Measurements from ENCODE around the gene ACOT11.
"Not testable (repeated sequence)": the region's sequence is repeated elsewhere in the genome, so short reads cannot be mapped to it uniquely, and the experiment has no call there.

The ACOT11 gene

GRCh38 chr1:54516249-54516920, 31.6 kb upstream of the ACOT11 start:
- no peak for DNase-seq (ENCODE audit: insufficient read length)
- TF ChIP-seq POLR2A (IDR thresholded peaks at IDR 0.05; ENCODE audit: low read depth, low read length) (no peak), POLR2AphosphoS5 (IDR thresholded peaks at IDR 0.05; ENCODE audit: low read depth, low read length) (no peak), TAF1 (IDR thresholded peaks at IDR 0.05; ENCODE audit: borderline replicate concordance, low read depth, low read length) (no peak)
- no peak for FAIRE-seq

DNA sequence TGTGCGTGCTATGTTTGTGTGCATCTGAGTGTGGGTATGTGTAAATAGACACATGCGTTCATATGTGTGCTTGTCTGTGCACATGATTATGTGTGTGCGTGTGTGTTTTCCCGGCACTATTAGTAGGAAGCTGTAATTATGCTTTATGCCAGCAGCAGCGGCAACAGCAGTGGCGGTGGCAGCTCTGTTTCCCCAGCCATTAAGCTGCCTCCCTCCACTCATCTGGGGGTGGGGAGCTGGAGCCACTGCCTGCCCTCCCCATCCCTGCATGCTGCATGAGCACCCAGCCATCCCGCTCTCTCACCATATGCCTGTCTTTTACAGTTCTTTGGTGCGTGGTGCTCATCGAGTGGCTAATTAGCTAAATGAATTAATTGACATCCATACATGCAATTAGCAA, 30.5 kb upstream of the ACOT11 start:
- DNase-seq (ENCODE audit: insufficient read length), result no peak
- no peak for TF ChIP-seq POLR2AphosphoS5 (IDR thresholded peaks at IDR 0.05; ENCODE audit: low read depth, low read length)
- FAIRE-seq, result no peak

DNA sequence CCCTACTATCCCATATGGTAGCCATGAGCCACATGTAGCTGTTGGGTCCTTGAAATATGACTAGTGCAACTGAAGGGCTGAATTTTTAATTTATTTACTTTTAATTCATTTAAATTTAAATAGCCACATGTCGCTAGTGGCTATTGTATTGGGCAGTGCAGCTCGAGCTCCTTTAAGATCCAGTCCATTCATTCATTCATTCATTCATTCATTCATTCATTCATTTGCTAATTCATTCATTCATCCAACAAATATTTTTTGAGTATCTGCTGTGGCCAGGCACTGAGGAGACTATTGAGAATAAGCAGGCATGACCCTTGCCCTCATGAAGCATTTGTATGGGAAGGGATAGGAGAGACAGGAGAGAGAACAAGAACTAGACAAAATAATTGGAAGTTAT, 29.5 kb upstream of the ACOT11 start:
- DNase-seq (ENCODE audit: insufficient read length) (no peak), FAIRE-seq (no peak)
- TF ChIP-seq POLR2A (IDR thresholded peaks at IDR 0.05; ENCODE audit: low read depth, low read length), result no peak
- no peak for TF ChIP-seq TAF1 (IDR thresholded peaks at IDR 0.05; ENCODE audit: borderline replicate concordance, low read depth, low read length)
- TF ChIP-seq POLR2AphosphoS5 (IDR thresholded peaks at IDR 0.05; ENCODE audit: low read depth, low read length), result no peak

- FAIRE-seq, result no peak
- TF ChIP-seq POLR2AphosphoS5 (IDR thresholded peaks at IDR 0.05; ENCODE audit: low read depth, low read length) (no peak), TAF1 (IDR thresholded peaks at IDR 0.05; ENCODE audit: borderline replicate concordance, low read depth, low read length) (no peak), POLR2A (IDR thresholded peaks at IDR 0.05; ENCODE audit: low read depth, low read length) (no peak)
These were observed 28.3 kb upstream of the ACOT11 start for GRCh38 chr1:54519709-54520108.

GRCh38 chr1:54520631-54521321, 27.3 kb upstream of the ACOT11 start:
- DNase-seq (ENCODE audit: insufficient read length), result no peak
- no peak for TF ChIP-seq TAF1 (IDR thresholded peaks at IDR 0.05; ENCODE audit: borderline replicate concordance, low read depth, low read length)
- no peak for TF ChIP-seq POLR2A (IDR thresholded peaks at IDR 0.05; ENCODE audit: low read depth, low read length)
- no peak for TF ChIP-seq POLR2AphosphoS5 (IDR thresholded peaks at IDR 0.05; ENCODE audit: low read depth, low read length)
- FAIRE-seq, result no peak

More at GRCh38 chr1:54519709-54520108, 28.3 kb upstream of the ACOT11 start:
- DNase-seq (ENCODE audit: insufficient read length), result no peak

GRCh38 chr1:54526565-54526964, 21.5 kb upstream of the ACOT11 start:
- FAIRE-seq, result not testable (repeated sequence)

GRCh38 chr1:54528613-54529012, 19.4 kb upstream of the ACOT11 start:
- no peak for DNase-seq (ENCODE audit: insufficient read length)
- FAIRE-seq, result no peak
- no peak for TF ChIP-seq TAF1 (IDR thresholded peaks at IDR 0.05; ENCODE audit: borderline replicate concordance, low read depth, low read length)
- TF ChIP-seq POLR2AphosphoS5 (IDR thresholded peaks at IDR 0.05; ENCODE audit: low read depth, low read length), result no peak
- no peak for TF ChIP-seq POLR2A (IDR thresholded peaks at IDR 0.05; ENCODE audit: low read depth, low read length)

More at GRCh38 chr1:54526565-54526964, 21.5 kb upstream of the ACOT11 start:
- not testable (repeated sequence) for DNase-seq (ENCODE audit: insufficient read length)

GRCh38 chr1:54532033-54532432, 16.0 kb upstream of the ACOT11 start:
- FAIRE-seq, result no peak

GRCh38 chr1:54536656-54537055, 11.4 kb upstream of the ACOT11 start:
- not testable (repeated sequence) for DNase-seq (ENCODE audit: insufficient read length); FAIRE-seq

More at GRCh38 chr1:54532033-54532432, 16.0 kb upstream of the ACOT11 start:
- no peak for TF ChIP-seq POLR2A (IDR thresholded peaks at IDR 0.05; ENCODE audit: low read depth, low read length)
- no peak for TF ChIP-seq TAF1 (IDR thresholded peaks at IDR 0.05; ENCODE audit: borderline replicate concordance, low read depth, low read length)
- TF ChIP-seq POLR2AphosphoS5 (IDR thresholded peaks at IDR 0.05; ENCODE audit: low read depth, low read length), result no peak
- DNase-seq (ENCODE audit: insufficient read length), result no peak

DNA sequence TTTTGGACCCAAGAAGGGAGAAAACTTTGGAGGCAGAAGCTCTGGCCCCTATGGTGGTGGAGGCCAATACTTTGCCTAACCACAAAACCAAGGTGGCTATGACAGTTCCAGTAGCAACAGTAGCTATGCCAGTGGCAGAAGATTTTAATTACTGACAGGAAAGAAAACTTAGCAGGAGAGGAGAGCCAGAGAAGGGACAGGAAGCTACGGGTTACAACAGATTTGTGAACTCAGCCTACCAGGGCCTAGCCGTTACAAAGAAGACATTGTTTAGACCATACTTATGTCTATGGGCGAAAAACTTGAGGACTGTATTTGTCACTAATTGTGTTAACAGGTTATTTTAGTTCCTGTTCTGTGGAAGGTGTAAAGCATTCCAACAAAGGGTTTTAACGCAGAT, 10.4 kb upstream of the ACOT11 start:
- TF ChIP-seq POLR2A (IDR thresholded peaks at IDR 0.05; ENCODE audit: low read depth, low read length), result no peak
- TF ChIP-seq POLR2AphosphoS5 (IDR thresholded peaks at IDR 0.05; ENCODE audit: low read depth, low read length), result no peak
- TF ChIP-seq TAF1 (IDR thresholded peaks at IDR 0.05; ENCODE audit: borderline replicate concordance, low read depth, low read length), result no peak
- DNase-seq (ENCODE audit: insufficient read length) (no peak), FAIRE-seq (no peak)

- FAIRE-seq (no peak), DNase-seq (ENCODE audit: insufficient read length) (no peak)
- TF ChIP-seq TAF1 (IDR thresholded peaks at IDR 0.05; ENCODE audit: borderline replicate concordance, low read depth, low read length) (no peak), POLR2AphosphoS5 (IDR thresholded peaks at IDR 0.05; ENCODE audit: low read depth, low read length) (no peak), POLR2A (IDR thresholded peaks at IDR 0.05; ENCODE audit: low read depth, low read length) (no peak)
These were observed 9.5 kb upstream of the ACOT11 start for GRCh38 chr1:54538538-54538937.

- FAIRE-seq (no peak), DNase-seq (ENCODE audit: insufficient read length) (no peak)
- no peak for TF ChIP-seq POLR2A (IDR thresholded peaks at IDR 0.05; ENCODE audit: low read depth, low read length)
- no peak for TF ChIP-seq TAF1 (IDR thresholded peaks at IDR 0.05; ENCODE audit: borderline replicate concordance, low read depth, low read length)
- TF ChIP-seq POLR2AphosphoS5 (IDR thresholded peaks at IDR 0.05; ENCODE audit: low read depth, low read length), result no peak
These were observed 7.3 kb upstream of the ACOT11 start for GRCh38 chr1:54540582-54541295.
